H9 (cell line): ENCODE results near the gene DNAJA2. TPM values are rescaled to one million over a fixed set of nuclear protein-coding genes. Genes with fewer than 3 reads are reported as not detected.

Experiments used
- DNase-seq: peaks from one replicate; pipeline ENCODE4 v3.0.0-alpha.2; 2017
- H2AFZ ChIP-seq: one replicate; pipeline ENCODE4 v1.6.1; 2013; ENCODE audit warnings: mild to moderate bottlenecking, low read length, control low read depth, moderate library complexity
- H2AK5ac ChIP-seq: 2 replicates; pipeline ENCODE4 v1.6.1; 2013; ENCODE audit warnings: low read length, control low read depth, mixed read lengths; ENCODE audit not compliant: insufficient read length
- H2BK120ac ChIP-seq: one replicate; pipeline ENCODE4 v1.6.1; 2013; ENCODE audit warnings: low read depth, mild to moderate bottlenecking, low read length, control low read depth, inconsistent platforms; ENCODE audit not compliant: poor library complexity, severe bottlenecking
- H2BK12ac ChIP-seq: 2 replicates; pipeline ENCODE4 v1.6.1; 2013; ENCODE audit warnings: low read length, control low read depth, mixed read lengths, low read depth; ENCODE audit not compliant: insufficient read length
- H2BK15ac ChIP-seq: 2 replicates; pipeline ENCODE4 v1.6.1; 2013; ENCODE audit warnings: low read depth, low read length, control low read depth
- H2BK20ac ChIP-seq: one replicate; pipeline ENCODE4 v1.6.1; 2013; ENCODE audit warnings: low read depth, mild to moderate bottlenecking, low read length, control low read depth, inconsistent platforms; ENCODE audit not compliant: poor library complexity, severe bottlenecking
- H2BK5ac ChIP-seq: 2 replicates; pipeline ENCODE4 v1.6.1; 2013; ENCODE audit warnings: low read length, control low read depth, mixed read lengths; ENCODE audit not compliant: insufficient read length
- H3K14ac ChIP-seq: 2 replicates; pipeline ENCODE4 v1.6.1; 2013; ENCODE audit warnings: low read length, control low read depth; ENCODE audit not compliant: insufficient read depth
- H3K18ac ChIP-seq: 2 replicates; pipeline ENCODE4 v1.6.1; 2013; ENCODE audit warnings: low read depth, mild to moderate bottlenecking, mixed read lengths, low read length, control low read depth; ENCODE audit not compliant: insufficient read length
- H3K23ac ChIP-seq: 2 replicates; pipeline ENCODE4 v1.6.1; 2013; ENCODE audit warnings: low read length, control low read depth, mixed read lengths, low read depth; ENCODE audit not compliant: insufficient read length
- H3K23me2 ChIP-seq: 2 replicates; pipeline ENCODE4 v1.6.1; 2013; ENCODE audit warnings: low read depth, mild to moderate bottlenecking, mixed read lengths, low read length, control low read depth; ENCODE audit not compliant: insufficient read length, poor library complexity, severe bottlenecking
- H3K27ac ChIP-seq: 2 replicates; pipeline ENCODE4 v1.5.1; 2013; ENCODE audit warnings: low read length, control low read depth, mixed read lengths, low read depth; ENCODE audit not compliant: insufficient read length
- H3K27me3 ChIP-seq: 2 replicates; pipeline ENCODE4 v1.6.1; 2013; ENCODE audit warnings: low read length, control low read depth, inconsistent platforms; ENCODE audit not compliant: insufficient read depth
- H3K4ac ChIP-seq: 2 replicates; pipeline ENCODE4 v1.6.1; 2013; ENCODE audit warnings: low read depth, mild to moderate bottlenecking, control low read depth, inconsistent platforms, low read length, moderate library complexity
- H3K4me1 ChIP-seq: 2 replicates; pipeline ENCODE4 v1.6.1; 2013; ENCODE audit warnings: low read length, control low read depth, inconsistent platforms; ENCODE audit not compliant: insufficient read depth
- H3K4me2 ChIP-seq: 2 replicates; pipeline ENCODE4 v1.6.1; 2013; ENCODE audit warnings: low read length, control low read depth, mixed read lengths; ENCODE audit not compliant: insufficient read length, insufficient read depth
- H3K56ac ChIP-seq: 2 replicates; pipeline ENCODE4 v1.6.1; 2013; ENCODE audit warnings: low read depth, mild to moderate bottlenecking, mixed read lengths, low read length, control low read depth; ENCODE audit not compliant: insufficient read length
- H3K79me1 ChIP-seq: 2 replicates; pipeline ENCODE4 v1.6.1; 2013; ENCODE audit warnings: low read depth, mild to moderate bottlenecking, moderate library complexity, low read length, control low read depth, inconsistent platforms; ENCODE audit not compliant: insufficient read depth, poor library complexity, severe bottlenecking
- H3K79me2 ChIP-seq: 2 replicates; pipeline ENCODE4 v1.6.1; 2013; ENCODE audit warnings: low read length, control low read depth, inconsistent platforms; ENCODE audit not compliant: insufficient read depth
- H3K9ac ChIP-seq: 2 replicates; pipeline ENCODE4 v1.6.1; 2013; ENCODE audit warnings: low read length, control low read depth, mixed read lengths; ENCODE audit not compliant: insufficient read length; ENCODE audit errors: extremely low read depth
- H3K9me3 ChIP-seq: one replicate; pipeline ENCODE4 v1.6.1; 2013; ENCODE audit warnings: low read depth, low read length, inconsistent platforms; ENCODE audit not compliant: control insufficient read depth
- H3T11ph ChIP-seq: one replicate; pipeline ENCODE4 v1.6.1; 2013; ENCODE audit warnings: mild to moderate bottlenecking, low read length, control low read depth, inconsistent platforms
- H4K20me1 ChIP-seq: one replicate; pipeline ENCODE4 v1.6.1; 2013; ENCODE audit not compliant: control insufficient read depth, insufficient read length, insufficient read depth
- H4K5ac ChIP-seq: 2 replicates; pipeline ENCODE4 v1.6.1; 2013; ENCODE audit warnings: low read depth, mild to moderate bottlenecking, mixed read lengths, low read length, control low read depth; ENCODE audit not compliant: insufficient read length
- H4K8ac ChIP-seq: replicated peaks from 2 replicates; pipeline ENCODE4 v1.6.1; 2013; ENCODE audit warnings: low read length, control low read depth, mixed read lengths, low read depth; ENCODE audit not compliant: insufficient read length
- H4K91ac ChIP-seq: 2 replicates; pipeline ENCODE4 v1.6.1; 2013; ENCODE audit warnings: low read depth, mild to moderate bottlenecking, moderate library complexity, mixed read lengths, low read length, control low read depth; ENCODE audit not compliant: insufficient read length
- H3K27ac Mint-ChIP-seq, 3 experiments: 2 replicates in 2 of 3; 3 replicates in 1 of 3; pipeline ENCODE4 v1.8.0; 2020 to 2021; ENCODE audit warnings: mixed read lengths in 3 of 3, mild to moderate bottlenecking in 1 of 3, moderate library complexity in 1 of 3
- H3K27me3 Mint-ChIP-seq: 2 replicates; pipeline ENCODE4 v1.8.0; 2021; ENCODE audit warnings: low read depth, mild to moderate bottlenecking, moderate library complexity, mixed read lengths
- H3K36me3 Mint-ChIP-seq, 3 experiments: 2 replicates in 2 of 3; 3 replicates in 1 of 3; pipeline ENCODE4 v1.8.0; 2020 to 2021; ENCODE audit warnings: low read depth in 3 of 3, mixed read lengths in 3 of 3; ENCODE audit not compliant: insufficient read depth in 1 of 3
- H3K4me1 Mint-ChIP-seq, 2 experiments: 2 replicates each; pipeline ENCODE4 v1.8.0; 2020; ENCODE audit warnings: mixed read lengths in 2 of 2
- H3K4me3 Mint-ChIP-seq, 2 experiments: 2 replicates in 1 of 2; 3 replicates in 1 of 2; pipeline ENCODE4 v1.8.0; 2020 to 2021; ENCODE audit warnings: mild to moderate bottlenecking in 2 of 2, mixed read lengths in 2 of 2, moderate library complexity in 1 of 2
- H3K9me3 Mint-ChIP-seq, 2 experiments: 2 replicates in 1 of 2; 3 replicates in 1 of 2; pipeline ENCODE4 v1.8.0; 2020; ENCODE audit warnings: mild to moderate bottlenecking in 2 of 2, mixed read lengths in 2 of 2, moderate library complexity in 1 of 2
- CTCF ChIP-seq: fragments of 200-600 bp; sonication (generic); conservative IDR thresholded peaks from 3 replicates; pipeline ENCODE4 v1.8.0; 2021; ENCODE audit warnings: antibody characterized with exemption, mild to moderate bottlenecking
- WGBS: extraction: QIAGEN DNeasy Blood & Tissue Kit; methylation state at CpG from one replicate; pipeline ENCODE4 v1.1.7; 2013; ENCODE audit warnings: missing lambda C conversion rate, low lambda C conversion rate, mixed read lengths; ENCODE audit not compliant: insufficient read length; ENCODE audit errors: extremely low coverage; 5-methylcytosine and 5-hydroxymethylcytosine counted together
- total RNA-seq: library from RNA; stranded (reverse); gene quantifications from 2 replicates; pipeline ENCODE4 v1.2.1, GENCODE V29; 2021

Gene DNAJA2
- total RNA-seq, 1 experiment from 2014 or later, result 102 TPM

GRCh38 chr16:46973996-46974324 lies 486 bp upstream of the DNAJA2 start:
- WGBS, result no CpG with 5 or more reads among the region's 14 CpGs
- Mint-ChIP-seq H3K9me3 (no peaks in the 10 kb centered on the region; a peak in 1 of 5 replicates), H3K27me3 (no peaks in the 10 kb centered on the region), H3K4me1 (peaks cover 38 to 43% of the 10 kb centered on the region in 2 experiments), H3K4me3 (peak overlapping the region; percentile 91 to 93), H3K27ac (peak overlapping the region; percentile 97 to 98 (median 98)), H3K36me3 (peaks cover 20 to 32% (median 28%) of the 10 kb centered on the region in 3 experiments)
- peaks cover 15% of the 10 kb centered on the region; the same call in 1 of the 2 replicates for H3K79me2 ChIP-seq
- peak overlapping the region; percentile 83 for H3K18ac ChIP-seq
- H3K79me1 ChIP-seq, result no peaks in the 10 kb centered on the region
- no peaks in the 10 kb centered on the region for H3K27me3 ChIP-seq
- no peak overlapping the region for H2BK20ac ChIP-seq
- H3K9me3 ChIP-seq, result no peaks in the 10 kb centered on the region
- peaks cover 8% of the 10 kb centered on the region for H3K23me2 ChIP-seq
- H3K27ac ChIP-seq, result peak overlapping the region; percentile 32
- H3K14ac ChIP-seq, result peak overlapping the region; percentile 93
- no peaks in the 10 kb centered on the region for H4K20me1 ChIP-seq
- no peak overlapping the region for H3K4ac ChIP-seq
- no peak overlapping the region for H3T11ph ChIP-seq
- H4K5ac ChIP-seq, result peak overlapping the region; percentile 8
- H2BK12ac ChIP-seq, result no peak overlapping the region
- DNase-seq, result no peak
- H3K4me2 ChIP-seq, result peak overlapping the region; percentile 97
- no peak overlapping the region for H4K8ac ChIP-seq
- H3K9ac ChIP-seq, result peak overlapping the region; percentile 60
- no peak overlapping the region for H3K23ac ChIP-seq
- H2BK5ac ChIP-seq, result no peak overlapping the region
- H2AK5ac ChIP-seq, result no peak overlapping the region
- no peak overlapping the region for H2AFZ ChIP-seq
- no peak overlapping the region for H3K56ac ChIP-seq
- peaks cover 2% of the 10 kb centered on the region for H3K4me1 ChIP-seq
- no peak overlapping the region for H2BK15ac ChIP-seq
- no peak for TF ChIP-seq CTCF
- H4K91ac ChIP-seq, result no peak overlapping the region
- H2BK120ac ChIP-seq, result no peak overlapping the region
